Duodenal mucosa (tissue), 2 donors: ENCODE measurements around the gene CINP.
A peak's percentile ranks its signal among the peaks of the same experiment; 100 is the strongest.
"Not testable (repeated sequence)": the region's sequence is repeated elsewhere in the genome, so short reads cannot be mapped to it uniquely, and the experiment has no call there.

Experiments used
- H3K27ac ChIP-seq: one replicate; pipeline ENCODE4 v1.7.0; 2013; ENCODE audit warnings: low read depth, low read length
- H3K27me3 ChIP-seq, 2 donors: one replicate each; pipeline ENCODE4 v1.7.0; 2013; ENCODE audit warnings: low read length in 2 of 2, control low read depth in 1 of 2; ENCODE audit not compliant: insufficient read depth in 2 of 2, control insufficient read depth in 1 of 2
- H3K36me3 ChIP-seq, 2 donors: one replicate each; pipeline ENCODE4 v1.7.0; 2013; ENCODE audit warnings: low read length in 2 of 2, control low read depth in 1 of 2; ENCODE audit not compliant: insufficient read depth in 2 of 2, control insufficient read depth in 1 of 2
- H3K4me1 ChIP-seq, 2 donors: one replicate each; pipeline ENCODE4 v1.7.0; 2013; ENCODE audit warnings: low read length in 2 of 2, control low read depth in 1 of 2; ENCODE audit not compliant: insufficient read depth in 2 of 2, control insufficient read depth in 1 of 2
- H3K4me3 ChIP-seq, 2 donors: one replicate each; pipeline ENCODE4 v1.7.0; 2013; ENCODE audit warnings: low read length in 2 of 2, low read depth in 1 of 2
- H3K9ac ChIP-seq, 2 donors: one replicate each; pipeline ENCODE4 v1.7.0; 2013; ENCODE audit warnings: low read length in 2 of 2, low read depth in 1 of 2
- H3K9me3 ChIP-seq, 2 donors: one replicate each; pipeline ENCODE4 v1.7.0; 2013; ENCODE audit warnings: low read length in 2 of 2, control low read depth in 1 of 2; ENCODE audit not compliant: control insufficient read depth in 1 of 2

The CINP gene

GRCh38 chr14:102359341-102359740 is 3.3 kb downstream of the CINP start:
- H3K9ac ChIP-seq, result no peak overlapping the region
- H3K27me3 ChIP-seq, result no peaks in the 10 kb centered on the region
- no peak overlapping the region for H3K4me3 ChIP-seq
- H3K27ac ChIP-seq, result no peak overlapping the region
- H3K4me1 ChIP-seq, result peaks cover 18 to 20% of the 10 kb centered on the region in 2 donors
- peaks cover 2 to 54% of the 10 kb centered on the region in 2 donors for H3K36me3 ChIP-seq
- no peaks in the 10 kb centered on the region for H3K9me3 ChIP-seq

DNA sequence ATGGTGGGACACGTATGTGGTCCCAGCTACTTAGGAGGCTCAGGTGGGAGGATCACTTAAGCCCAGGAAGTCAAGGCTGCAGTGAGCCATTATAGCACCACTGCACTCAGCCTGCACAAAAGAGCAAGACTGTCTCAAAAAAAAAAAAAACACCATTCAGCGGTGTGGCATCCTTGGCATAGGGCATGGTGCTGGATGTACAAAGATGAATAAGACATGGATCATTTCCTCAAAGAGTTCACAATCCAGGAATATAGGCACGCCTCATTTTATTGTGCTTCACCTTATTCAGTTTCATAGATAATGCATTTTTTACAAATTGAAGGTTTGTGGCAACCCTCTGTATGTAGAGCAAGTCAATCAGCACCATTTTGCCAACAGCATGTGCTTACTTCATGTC is 6.4 kb downstream of the CINP start:
- Histone ChIP-seq H3K36me3 (peaks cover 7 to 74% of the 10 kb centered on the region in 2 donors), H3K4me1 (no peaks in the 10 kb centered on the region), H3K27me3 (no peaks in the 10 kb centered on the region), H3K4me3 (no peak overlapping the region), H3K9me3 (no peaks in the 10 kb centered on the region), H3K9ac (no peak overlapping the region), H3K27ac (no peak overlapping the region)

DNA sequence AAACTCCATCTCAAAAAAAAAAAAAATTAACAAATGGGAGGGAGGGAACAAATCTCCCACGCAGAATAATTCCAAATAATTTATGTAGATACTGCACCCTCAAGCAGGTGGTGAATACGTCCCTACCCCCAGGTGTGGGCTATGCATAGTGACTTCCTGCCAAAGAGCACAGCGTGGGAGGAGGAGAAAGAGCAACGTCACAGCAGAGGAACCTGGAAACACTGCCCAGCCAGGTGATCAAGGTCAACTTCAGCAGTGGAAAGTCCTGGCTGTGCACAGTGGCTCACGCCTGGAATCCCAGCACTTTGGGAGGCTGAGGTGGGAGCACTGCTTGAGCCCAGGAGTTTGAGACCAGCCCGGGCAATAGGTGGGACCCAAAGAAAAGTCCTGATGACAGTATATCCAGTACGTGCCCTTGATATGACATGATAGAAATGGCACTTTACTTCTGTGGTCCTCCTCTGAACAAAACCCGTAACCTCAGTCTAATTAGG is 9.5 kb downstream of the CINP start:
- Histone ChIP-seq H3K9me3 (no peaks in the 10 kb centered on the region), H3K27me3 (no peaks in the 10 kb centered on the region), H3K27ac (no peak overlapping the region), H3K9ac (no peak overlapping the region), H3K4me1 (no peaks in the 10 kb centered on the region), H3K36me3 (peaks cover 11 to 74% of the 10 kb centered on the region in 2 donors), H3K4me3 (no peak overlapping the region)

- Histone ChIP-seq H3K9me3 (no peaks in the 10 kb centered on the region), H3K9ac (no peak overlapping the region), H3K27ac (no peak overlapping the region), H3K4me1 (no peaks in the 10 kb centered on the region), H3K36me3 (peaks cover 19 to 74% of the 10 kb centered on the region in 2 donors), H3K27me3 (no peaks in the 10 kb centered on the region), H3K4me3 (no peak overlapping the region)
Measured at GRCh38 chr14:102352213-102352612, 10.5 kb downstream of the CINP start.

GRCh38 chr14:102351593-102351992 is 11.1 kb downstream of the CINP start:
- not testable (repeated sequence) for H3K9me3 ChIP-seq, H3K4me3 ChIP-seq, H3K9ac ChIP-seq, H3K27me3 ChIP-seq, H3K4me1 ChIP-seq
- Histone ChIP-seq H3K27ac (peak overlapping the region; percentile 25), H3K36me3 (peaks cover 19 to 74% of the 10 kb centered on the region in 2 donors)

GRCh38 chr14:102351023-102351422 is 11.7 kb downstream of the CINP start:
- Histone ChIP-seq H3K36me3 (peaks cover 19 to 75% of the 10 kb centered on the region in 2 donors), H3K4me1 (no peaks in the 10 kb centered on the region), H3K4me3 (no peak overlapping the region), H3K27me3 (no peaks in the 10 kb centered on the region), H3K9ac (no peak overlapping the region), H3K9me3 (no peaks in the 10 kb centered on the region), H3K27ac (peak overlapping the region; percentile 25)

- H3K27ac ChIP-seq, result no peak overlapping the region
- no peak overlapping the region for H3K9ac ChIP-seq
- no peaks in the 10 kb centered on the region for H3K9me3 ChIP-seq
- peaks cover 34 to 69% of the 10 kb centered on the region in 2 donors for H3K36me3 ChIP-seq
- no peaks in the 10 kb centered on the region for H3K27me3 ChIP-seq
- H3K4me3 ChIP-seq, result no peak overlapping the region
- no peaks in the 10 kb centered on the region for H3K4me1 ChIP-seq
Measured at GRCh38 chr14:102348376-102348775, 14.3 kb downstream of the CINP start.

DNA sequence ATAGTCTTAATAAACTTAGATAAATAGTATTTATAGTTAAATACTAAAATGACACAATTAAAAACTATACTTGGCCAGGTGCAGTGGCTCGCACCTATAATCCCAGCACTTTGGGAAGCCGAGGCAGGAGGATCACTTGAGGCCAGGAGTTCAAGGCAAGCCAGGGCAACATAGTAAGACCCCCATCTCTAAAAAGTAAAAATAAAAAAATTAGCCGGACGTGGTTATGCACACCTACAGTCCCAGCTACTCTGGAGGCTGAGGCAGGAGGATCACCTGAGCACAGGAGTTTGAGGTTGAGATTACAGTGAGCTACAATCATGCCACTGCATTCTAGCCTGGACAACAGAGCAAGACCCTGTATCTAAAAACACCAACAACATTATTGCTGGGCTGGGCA is 16.0 kb downstream of the CINP start:
- Histone ChIP-seq H3K9me3 (no peaks in the 10 kb centered on the region), H3K36me3 (peaks cover 34 to 70% of the 10 kb centered on the region in 2 donors), H3K27me3 (no peaks in the 10 kb centered on the region), H3K27ac (no peak overlapping the region), H3K9ac (no peak overlapping the region), H3K4me3 (no peak overlapping the region), H3K4me1 (no peaks in the 10 kb centered on the region)

DNA sequence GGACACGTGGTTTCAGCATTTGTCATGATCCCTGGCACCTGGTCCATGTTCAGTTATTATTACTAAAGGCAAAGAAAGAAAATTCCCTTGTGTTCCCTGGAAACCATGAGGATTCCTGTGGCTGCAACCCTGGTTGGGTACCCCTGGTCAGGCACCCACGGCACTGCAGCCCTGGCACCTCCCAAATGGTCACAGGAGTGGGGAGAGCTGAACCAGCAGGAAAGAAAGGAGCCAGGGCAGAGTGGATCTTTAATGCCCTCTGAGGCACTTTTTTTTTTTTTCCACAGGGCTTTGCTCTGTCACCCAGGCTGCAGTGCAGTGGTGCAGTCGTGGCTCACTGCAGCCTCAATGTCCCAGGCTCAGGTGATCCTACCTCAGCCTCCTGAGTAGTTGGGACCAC is 17.5 kb downstream of the CINP start:
- H3K4me3 ChIP-seq, result no peak overlapping the region
- no peaks in the 10 kb centered on the region for H3K4me1 ChIP-seq
- no peaks in the 10 kb centered on the region for H3K9me3 ChIP-seq
- no peak overlapping the region for H3K27ac ChIP-seq
- no peak overlapping the region for H3K9ac ChIP-seq
- H3K36me3 ChIP-seq, result peaks cover 40 to 80% of the 10 kb centered on the region in 2 donors
- no peaks in the 10 kb centered on the region for H3K27me3 ChIP-seq

DNA sequence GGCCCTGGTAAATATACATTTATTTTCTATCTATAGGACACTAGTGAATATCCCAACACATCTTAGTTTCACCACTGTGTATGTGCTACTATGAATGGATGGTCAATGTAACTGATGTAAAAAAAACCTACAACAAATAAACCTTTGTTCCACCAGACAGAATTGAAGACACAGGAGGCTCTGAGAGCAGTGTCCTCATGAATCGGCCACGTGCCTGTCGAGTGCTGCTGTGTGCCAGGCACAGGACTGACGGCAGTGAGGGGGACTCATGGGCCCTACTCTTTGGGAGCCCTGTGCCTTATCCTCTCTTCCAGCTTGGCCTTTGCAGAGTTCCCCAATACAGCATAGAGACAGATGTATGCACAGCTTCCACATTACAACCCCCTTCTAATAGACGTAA is 18.2 kb downstream of the CINP start:
- H3K9ac ChIP-seq, result no peak overlapping the region
- no peak overlapping the region for H3K4me3 ChIP-seq
- H3K36me3 ChIP-seq, result peaks cover 40 to 76% of the 10 kb centered on the region in 2 donors
- H3K27me3 ChIP-seq, result no peaks in the 10 kb centered on the region
- H3K9me3 ChIP-seq, result no peaks in the 10 kb centered on the region
- no peaks in the 10 kb centered on the region for H3K4me1 ChIP-seq
- no peak overlapping the region for H3K27ac ChIP-seq

GRCh38 chr14:102344084-102344483 is 18.6 kb downstream of the CINP start:
- H3K27me3 ChIP-seq, result no peaks in the 10 kb centered on the region
- peaks cover 40 to 73% of the 10 kb centered on the region in 2 donors for H3K36me3 ChIP-seq
- H3K9me3 ChIP-seq, result no peaks in the 10 kb centered on the region
- no peaks in the 10 kb centered on the region for H3K4me1 ChIP-seq
- H3K27ac ChIP-seq, result no peak overlapping the region
- H3K4me3 ChIP-seq, result no peak overlapping the region
- H3K9ac ChIP-seq, result no peak overlapping the region
